Measurements from ENCODE around the gene GASK1A. TPM values are rescaled to one million over a fixed set of nuclear protein-coding genes. Genes with fewer than 3 reads are reported as not detected.

Gene GASK1A
- total RNA-seq, 1 donor from 2014 or later: not detected

GRCh38 chr3:43009547-43009946 lies 30.4 kb downstream of the GASK1A start:
- Mint-ChIP-seq H3K36me3 (ENCODE audit: unreplicated experiment) (no peaks in the 10 kb centered on the region), H3K9me3 (ENCODE audit: unreplicated experiment) (no peaks in the 10 kb centered on the region), H3K27ac (ENCODE audit: unreplicated experiment) (no peak overlapping the region), H3K4me3 (ENCODE audit: unreplicated experiment) (no peak overlapping the region), H3K27me3 (ENCODE audit: unreplicated experiment) (no peaks in the 10 kb centered on the region), H3K4me1 (ENCODE audit: unreplicated experiment) (no peaks in the 10 kb centered on the region)
- no peak for DNase-seq (ENCODE audit: extremely low spot score, unreplicated experiment)
- no peak for TF ChIP-seq CTCF (IDR thresholded peaks at IDR 0.05)

GRCh38 chr3:43010638-43011037 lies 31.5 kb downstream of the GASK1A start:
- H3K4me3 Mint-ChIP-seq (ENCODE audit: unreplicated experiment): no peak overlapping the region
- no peaks in the 10 kb centered on the region for H3K36me3 Mint-ChIP-seq (ENCODE audit: unreplicated experiment)
- no peak overlapping the region for H3K27ac Mint-ChIP-seq (ENCODE audit: unreplicated experiment)
- TF ChIP-seq CTCF (IDR thresholded peaks at IDR 0.05): no peak
- no peak for DNase-seq (ENCODE audit: extremely low spot score, unreplicated experiment)
- no peaks in the 10 kb centered on the region for H3K4me1 Mint-ChIP-seq (ENCODE audit: unreplicated experiment)
- no peaks in the 10 kb centered on the region for H3K27me3 Mint-ChIP-seq (ENCODE audit: unreplicated experiment)
- no peaks in the 10 kb centered on the region for H3K9me3 Mint-ChIP-seq (ENCODE audit: unreplicated experiment)

DNA sequence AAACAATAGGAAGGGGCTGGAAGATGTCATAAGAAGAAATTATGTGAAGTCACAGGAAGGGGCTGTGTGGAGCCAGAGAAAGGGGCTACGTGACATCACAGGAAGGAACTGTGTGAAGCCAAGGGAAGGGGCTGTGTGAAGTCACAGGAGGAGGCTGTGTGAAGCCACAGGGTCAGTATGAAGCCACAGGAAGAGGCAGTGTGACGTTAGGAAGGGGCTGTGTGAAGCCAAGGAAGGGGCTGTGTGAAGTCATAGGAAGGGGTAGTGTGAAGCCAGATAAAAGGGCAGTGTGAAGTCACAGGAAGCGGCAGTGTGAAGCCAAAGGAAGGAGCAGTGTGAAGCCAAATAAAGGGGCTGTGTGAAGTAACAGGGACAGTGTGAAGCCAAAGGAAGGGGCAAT lies 32.5 kb downstream of the GASK1A start:
- no peaks in the 10 kb centered on the region for H3K27me3 Mint-ChIP-seq (ENCODE audit: unreplicated experiment)
- H3K4me1 Mint-ChIP-seq (ENCODE audit: unreplicated experiment): no peaks in the 10 kb centered on the region
- H3K27ac Mint-ChIP-seq (ENCODE audit: unreplicated experiment): no peak overlapping the region
- H3K4me3 Mint-ChIP-seq (ENCODE audit: unreplicated experiment): no peak overlapping the region
- no peak for DNase-seq (ENCODE audit: extremely low spot score, unreplicated experiment)
- TF ChIP-seq CTCF (IDR thresholded peaks at IDR 0.05): no peak
- no peaks in the 10 kb centered on the region for H3K9me3 Mint-ChIP-seq (ENCODE audit: unreplicated experiment)
- no peaks in the 10 kb centered on the region for H3K36me3 Mint-ChIP-seq (ENCODE audit: unreplicated experiment)

- no peaks in the 10 kb centered on the region for H3K36me3 Mint-ChIP-seq (ENCODE audit: unreplicated experiment)
- H3K4me3 Mint-ChIP-seq (ENCODE audit: unreplicated experiment): no peak overlapping the region
- no peaks in the 10 kb centered on the region for H3K4me1 Mint-ChIP-seq (ENCODE audit: unreplicated experiment)
- H3K9me3 Mint-ChIP-seq (ENCODE audit: unreplicated experiment): no peaks in the 10 kb centered on the region
- no peaks in the 10 kb centered on the region for H3K27me3 Mint-ChIP-seq (ENCODE audit: unreplicated experiment)
- no peak overlapping the region for H3K27ac Mint-ChIP-seq (ENCODE audit: unreplicated experiment)
- no peak for DNase-seq (ENCODE audit: extremely low spot score, unreplicated experiment)
- no peak for TF ChIP-seq CTCF (IDR thresholded peaks at IDR 0.05)
Measured at GRCh38 chr3:43012174-43012573, 33.1 kb downstream of the GASK1A start.

GRCh38 chr3:43013256-43013655 lies 34.1 kb downstream of the GASK1A start:
- Mint-ChIP-seq H3K9me3 (ENCODE audit: unreplicated experiment) (no peaks in the 10 kb centered on the region), H3K27me3 (ENCODE audit: unreplicated experiment) (no peaks in the 10 kb centered on the region), H3K36me3 (ENCODE audit: unreplicated experiment) (no peaks in the 10 kb centered on the region), H3K27ac (ENCODE audit: unreplicated experiment) (no peak overlapping the region), H3K4me3 (ENCODE audit: unreplicated experiment) (no peak overlapping the region), H3K4me1 (ENCODE audit: unreplicated experiment) (no peaks in the 10 kb centered on the region)
- no peak for TF ChIP-seq CTCF (IDR thresholded peaks at IDR 0.05)
- no peak for DNase-seq (ENCODE audit: extremely low spot score, unreplicated experiment)
